ENCODE data around the gene VAV3. TPM values are rescaled to one million over a fixed set of nuclear protein-coding genes. Genes with fewer than 3 reads are reported as not detected.

VAV3 gene
- total and polyA plus RNA-seq, 2 of the 8 experiments (the other 6 are each of a cell fraction or from before 2014, with no cell fraction given) = 2.9 to 7.9 TPM

DNA sequence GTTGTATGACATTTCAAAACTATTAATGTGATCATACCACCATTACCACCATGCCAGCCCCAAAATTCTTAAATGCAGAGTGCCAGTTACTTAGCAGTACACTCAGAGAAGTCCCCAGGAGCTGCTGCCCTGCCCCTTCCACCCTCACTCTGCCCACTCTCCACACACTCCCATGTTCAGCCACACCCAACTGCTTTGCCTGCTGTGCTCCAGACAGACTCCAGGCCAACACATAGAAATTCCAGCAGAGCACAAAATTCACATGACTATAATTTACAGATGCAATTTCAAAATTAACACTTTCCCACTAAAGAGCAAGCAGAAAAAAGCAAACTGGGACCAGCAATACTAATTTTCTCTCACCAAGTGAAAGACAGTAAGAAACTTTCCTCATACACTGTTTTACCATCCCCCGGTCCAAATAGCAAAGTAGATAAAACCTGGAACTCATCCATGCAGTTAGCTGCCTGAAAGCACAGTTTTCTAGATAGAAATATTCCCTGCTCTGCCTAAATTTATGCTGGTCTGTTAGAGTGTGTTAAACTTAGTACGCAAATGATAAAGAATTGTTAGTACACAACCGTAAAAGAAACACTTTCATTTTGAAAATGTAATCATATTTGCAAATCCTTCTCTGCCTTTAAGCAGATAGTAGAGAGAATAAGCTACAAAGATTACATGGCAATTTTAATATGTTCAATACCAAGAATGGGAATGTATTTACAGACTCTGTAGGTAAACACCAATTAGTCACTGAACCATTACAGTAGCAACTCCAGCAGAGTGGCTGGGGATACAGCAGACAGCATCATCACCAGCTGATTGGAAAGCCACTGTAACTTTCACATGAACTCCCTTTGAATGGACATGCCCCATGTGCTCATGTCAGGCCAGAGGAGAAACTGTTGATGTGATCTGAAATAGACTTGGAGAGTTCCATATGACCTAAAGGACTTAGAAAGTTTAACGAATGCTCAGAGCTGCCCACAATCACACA lies 176.5 kb downstream of the VAV3 start:
- no peaks in the 10 kb centered on the region for H3K9me3 ChIP-seq (ENCODE audit: insufficient read depth in 2 of 2, low read depth in 1 of 2, low read length in 1 of 2)
- H4K8ac ChIP-seq (ENCODE audit: extremely low read depth, insufficient read depth, low read length) = no peak overlapping the region
- H3K9ac ChIP-seq (replicated peaks in 1 of 4; ENCODE audit: extremely low read depth in 1 of 4, low read depth in 3 of 4, low read length in 3 of 4) = no peak overlapping the region
- no peak overlapping the region for H2BK5ac ChIP-seq (ENCODE audit: low read depth, low read length)
- H2BK12ac ChIP-seq (ENCODE audit: low read depth, low read length) = no peak overlapping the region
- no peak overlapping the region for H2BK120ac ChIP-seq (replicated peaks; ENCODE audit: low read depth, low read length)
- H4K91ac ChIP-seq (replicated peaks; ENCODE audit: insufficient read length, low read length) = no peak overlapping the region
- no peak overlapping the region for H3K14ac ChIP-seq (ENCODE audit: insufficient read length)
- FAIRE-seq (no peak), DNase-seq (ENCODE audit: low read depth in 1 of 2, low spot score in 2 of 2) (no peak)
- 91% methylated on average over 4 of the region's 4 CpGs; no CpG with 5 or more reads in 1 of the 2 experiments for WGBS, 2 experiments (ENCODE audit: extremely low coverage in 1 of 2, insufficient coverage in 1 of 2, insufficient read length in 1 of 2, insufficient replicate concordance in 2 of 2, low coverage in 1 of 2, low lambda C conversion rate in 2 of 2, missing lambda C conversion rate in 1 of 2)
- no peaks in the 10 kb centered on the region for H3K79me2 ChIP-seq (ENCODE audit: control insufficient read depth in 1 of 2, insufficient read depth in 2 of 2, low read length in 2 of 2)
- H3K18ac ChIP-seq (ENCODE audit: extremely low read depth, low read length) = no peak overlapping the region
- ChIA-PET POLR2A (ENCODE audit: partially characterized antibody) (no interaction called here), CTCF (ENCODE audit: partially characterized antibody) (interaction anchor here (0.6 to 19.2 kb wide), 12 partner anchors 14 to 473 kb away, joined by 3 to 433 read pairs (median 3); partner anchors contain the start of gene VAV3)
- no peak overlapping the region for H3K4me2 ChIP-seq (ENCODE audit: insufficient read depth in 1 of 2, low read depth in 2 of 2, low read length in 2 of 2)
- H3K4ac ChIP-seq (replicated peaks; ENCODE audit: insufficient read length, low read depth, low read length) = no peak overlapping the region
- H4K20me1 ChIP-seq (replicated peaks in 1 of 2; ENCODE audit: control insufficient read depth in 1 of 2, insufficient read depth in 2 of 2, low read length in 2 of 2) = no peaks in the 10 kb centered on the region
- no peak overlapping the region for H2BK20ac ChIP-seq (ENCODE audit: low read length)
- H2AFZ ChIP-seq (ENCODE audit: low read length) = no peak overlapping the region
- H3K23ac ChIP-seq (ENCODE audit: insufficient read length) = no peak overlapping the region
- H3K27ac ChIP-seq (ENCODE audit: low read depth, low read length) = no peak overlapping the region
- H3K27me3 ChIP-seq (replicated peaks in 1 of 4; ENCODE audit: control insufficient read depth in 3 of 4, extremely low read depth in 1 of 4, insufficient read depth in 3 of 4, low read length in 3 of 4) = no peaks in the 10 kb centered on the region
- H3K79me1 ChIP-seq (ENCODE audit: low read depth, low read length) = no peaks in the 10 kb centered on the region
- H3K23me2 ChIP-seq (ENCODE audit: low read depth, low read length) = no peaks in the 10 kb centered on the region
- H2BK15ac ChIP-seq (ENCODE audit: low read length) = no peak overlapping the region
- H4K5ac ChIP-seq (ENCODE audit: insufficient read length, low read depth, low read length) = no peak overlapping the region
- no peak overlapping the region for H3K4me3 ChIP-seq (ENCODE audit: extremely low read depth in 1 of 4, insufficient read depth in 2 of 4, low read depth in 3 of 4, low read length in 4 of 4)
- H3K4me1 ChIP-seq (replicated peaks in 1 of 4; ENCODE audit: control insufficient read depth in 3 of 4, insufficient read depth in 4 of 4, low read length in 3 of 4) = peaks cover 0 to 4% (median 0%) of the 10 kb centered on the region in 4 experiments; a peak in 1 of 7 replicates
- H3K36me3 ChIP-seq (ENCODE audit: control insufficient read depth in 2 of 4, insufficient read depth in 4 of 4, low read length in 3 of 4) = no peaks in the 10 kb centered on the region
- no peak overlapping the region for H2AK5ac ChIP-seq (ENCODE audit: low read depth, low read length)
- no peak overlapping the region for H3K56ac ChIP-seq (replicated peaks; ENCODE audit: insufficient read length, low read depth, low read length)
- TF ChIP-seq SUZ12 (IDR thresholded peaks at IDR 0.05; ENCODE audit: low read length) (no peak), BRCA1 (IDR thresholded peaks at IDR 0.05; ENCODE audit: low read depth, low read length) (no peak), ZNF274 (IDR thresholded peaks at IDR 0.05; ENCODE audit: borderline replicate concordance, extremely low read depth, low read length) (no peak)
